Activated CD4-positive, alpha-beta T cell treated with anti-CD3 and anti-CD28 coated beads, Interleukin-2, amount 10 ng/mL, durations not matched to agents 24 days and 14 days (primary cell): ENCODE results near the gene APBA2. TPM values are rescaled to one million over a fixed set of nuclear protein-coding genes. Genes with fewer than 3 reads are reported as not detected.

Experiments used
- DNase-seq: peaks from one replicate; pipeline ENCODE4 v3.0.0; 2022
- H3K27ac Mint-ChIP-seq: one replicate; pipeline ENCODE4 v1.8.0; 2022; ENCODE audit warnings: mild to moderate bottlenecking, mixed read lengths
- H3K27me3 Mint-ChIP-seq: one replicate; pipeline ENCODE4 v1.8.0; 2022; ENCODE audit warnings: mixed read lengths
- H3K36me3 Mint-ChIP-seq: one replicate; pipeline ENCODE4 v1.8.0; 2022; ENCODE audit warnings: low read depth, mild to moderate bottlenecking, mixed read lengths
- H3K4me1 Mint-ChIP-seq: one replicate; pipeline ENCODE4 v1.8.0; 2021; ENCODE audit warnings: mixed read lengths
- H3K4me3 Mint-ChIP-seq: one replicate; pipeline ENCODE4 v1.8.0; 2022; ENCODE audit warnings: mild to moderate bottlenecking, moderate library complexity, mixed read lengths
- H3K9me3 Mint-ChIP-seq: one replicate; pipeline ENCODE4 v1.8.0; 2021; ENCODE audit warnings: mixed read lengths
- intact Hi-C: fragments of 100-400 bp; cut with micrococcal nuclease; formaldehyde crosslinking; loops from one replicate; pipeline ENCODE4 v1.15.1; 2023
- total RNA-seq: library from RNA; stranded (reverse); gene quantifications from 2 replicates; pipeline ENCODE4 v1.2.3, GENCODE V29; 2022

APBA2 gene
- total RNA-seq, 1 donor from 2014 or later, result 1.9 TPM

DNA sequence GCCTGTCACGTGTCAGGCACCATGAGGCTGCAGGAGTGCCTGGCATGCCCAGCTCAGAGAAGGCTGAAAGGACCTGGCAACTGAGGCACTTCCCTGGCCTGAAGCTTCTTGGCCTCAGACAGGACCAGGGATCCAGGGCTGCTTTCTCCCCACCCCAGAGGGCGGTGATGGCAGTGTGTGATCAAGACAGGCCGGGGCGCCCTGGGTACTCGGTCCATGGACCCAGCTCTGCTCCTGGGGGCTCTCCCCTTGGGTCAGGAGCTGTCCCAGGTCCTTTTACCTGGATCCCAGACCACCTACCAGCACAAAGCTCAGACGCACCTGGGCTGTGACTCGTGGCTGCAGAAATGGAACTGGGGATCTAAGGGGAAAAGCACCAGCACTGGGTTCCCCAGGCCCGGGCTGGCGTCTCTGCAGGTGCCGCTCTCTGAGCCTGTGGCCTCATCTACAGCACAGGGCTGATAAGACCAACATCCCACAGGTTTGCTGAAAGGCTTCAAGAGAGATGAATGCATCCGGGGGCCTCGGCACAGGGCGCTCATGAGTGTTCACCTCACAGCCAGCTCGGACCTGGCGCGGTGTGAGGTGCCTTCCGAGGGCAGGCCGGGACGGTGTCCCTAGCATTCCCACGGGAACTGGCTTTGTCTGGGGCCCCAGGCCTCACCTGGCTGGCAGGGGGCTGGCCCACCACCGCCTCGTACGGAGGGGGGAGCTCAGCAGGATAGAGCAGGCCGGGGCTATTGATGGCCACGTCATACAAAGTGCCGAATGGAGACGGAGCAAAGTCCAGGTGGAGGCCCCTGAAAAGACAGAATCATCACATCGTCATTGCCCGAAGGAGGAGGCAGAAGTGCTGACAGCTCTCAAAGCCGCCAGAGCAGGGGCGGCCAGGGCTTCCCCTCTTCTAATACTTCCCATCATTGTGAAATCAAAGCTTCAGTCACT is 250.2 kb downstream of the APBA2 start:
- intact Hi-C loops, result no loop called here
- Mint-ChIP-seq H3K4me3 (no peak overlapping the region), H3K36me3 (no peaks in the 10 kb centered on the region), H3K27ac (no peak overlapping the region), H3K27me3 (peaks cover 16% of the 10 kb centered on the region), H3K4me1 (peaks cover 5% of the 10 kb centered on the region), H3K9me3 (no peaks in the 10 kb centered on the region)
- no peak for DNase-seq

DNA sequence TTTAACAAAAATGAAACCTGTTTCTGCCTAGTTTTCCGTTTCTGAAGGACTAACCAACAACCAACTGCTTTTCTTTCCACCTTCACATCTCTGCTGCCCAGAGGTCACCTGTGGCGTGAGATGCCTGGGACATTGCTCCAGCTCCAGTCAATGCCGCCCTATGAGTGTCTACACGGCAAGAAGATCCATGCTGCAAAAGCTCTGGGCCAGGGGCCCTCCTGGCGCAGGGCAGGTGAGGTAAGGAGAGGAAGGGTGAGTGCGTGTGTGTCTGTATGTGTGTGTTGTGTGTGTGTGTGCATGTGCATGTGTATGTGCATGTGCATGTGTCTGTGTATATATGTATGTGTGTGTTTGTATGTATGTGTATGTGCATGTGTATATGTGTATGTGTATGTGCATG is 252.5 kb downstream of the APBA2 start:
- DNase-seq, result no peak
- Mint-ChIP-seq H3K4me1 (peaks cover 5% of the 10 kb centered on the region), H3K9me3 (no peaks in the 10 kb centered on the region), H3K27ac (no peak overlapping the region), H3K27me3 (peaks cover 17% of the 10 kb centered on the region), H3K4me3 (no peak overlapping the region), H3K36me3 (no peaks in the 10 kb centered on the region)
- intact Hi-C loops, result no loop called here

DNA sequence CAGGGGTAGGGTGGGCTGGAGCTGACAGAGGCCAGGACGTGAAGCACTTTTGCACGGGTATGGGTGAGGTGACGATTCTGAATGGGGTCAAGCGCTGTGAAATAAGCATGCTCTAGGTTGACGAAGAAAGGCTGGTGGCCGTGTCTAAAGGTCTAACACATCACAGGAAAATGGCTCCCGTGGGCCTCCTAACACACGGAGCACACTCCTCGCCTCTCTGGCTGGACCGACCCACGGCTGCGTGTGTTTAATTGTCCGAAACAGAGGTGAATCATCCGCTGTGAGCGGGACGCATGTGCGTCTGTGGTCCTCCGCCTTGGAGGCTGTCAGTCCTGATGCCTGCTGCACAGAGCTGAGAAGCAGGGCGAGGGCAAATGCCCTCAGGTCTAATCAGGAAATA is 253.3 kb downstream of the APBA2 start:
- H3K27ac Mint-ChIP-seq, result no peak overlapping the region
- peaks cover 20% of the 10 kb centered on the region for H3K27me3 Mint-ChIP-seq
- no peak overlapping the region for H3K4me3 Mint-ChIP-seq
- no peak for DNase-seq
- H3K4me1 Mint-ChIP-seq, result peaks cover 5% of the 10 kb centered on the region
- intact Hi-C loops, result no loop called here
- H3K9me3 Mint-ChIP-seq, result no peaks in the 10 kb centered on the region
- H3K36me3 Mint-ChIP-seq, result no peaks in the 10 kb centered on the region

DNA sequence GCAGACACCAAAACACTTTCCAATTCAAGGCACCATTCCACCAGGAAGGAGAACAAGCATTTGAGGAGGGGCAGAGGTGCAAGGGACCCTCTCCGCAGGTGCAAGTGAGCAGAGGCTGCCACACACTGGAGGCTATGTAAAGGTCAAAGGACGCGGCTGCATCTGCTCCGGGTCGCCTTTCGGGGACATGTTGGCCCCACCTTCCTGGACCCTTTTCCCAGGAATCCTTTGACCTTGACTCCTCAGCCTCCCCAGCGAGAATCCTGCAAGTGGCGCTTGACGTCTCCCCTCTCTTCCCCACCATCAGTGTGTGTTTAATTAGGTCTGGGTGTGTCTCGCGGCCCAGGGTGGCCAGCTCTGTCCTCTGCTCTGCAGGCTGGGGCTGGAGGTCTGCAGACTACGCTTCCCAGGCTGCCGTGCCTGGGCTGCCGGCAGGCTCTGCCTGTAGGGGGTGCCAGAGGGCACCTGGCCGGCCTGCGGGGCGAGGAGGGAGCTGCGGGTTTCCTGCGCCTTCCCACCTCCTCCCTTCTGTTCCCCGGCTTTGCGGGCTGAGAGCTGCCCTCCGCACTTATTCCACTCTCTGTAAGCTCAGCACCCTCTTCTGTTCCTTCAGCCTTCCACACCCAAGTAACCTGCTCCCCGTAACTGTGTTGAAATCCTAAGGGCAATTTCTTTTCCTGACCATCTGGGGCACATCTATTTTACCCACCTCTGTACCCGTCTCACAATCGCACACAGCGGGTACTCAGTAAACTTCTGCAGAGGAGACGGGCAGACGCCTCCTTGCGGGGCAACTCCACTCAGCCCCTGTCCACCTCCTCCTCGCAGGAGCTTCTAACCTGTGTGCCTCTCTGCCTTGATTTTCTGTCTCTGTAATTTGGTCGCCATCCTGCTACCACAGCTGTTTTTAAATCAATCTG is 254.0 kb downstream of the APBA2 start:
- Mint-ChIP-seq H3K27me3 (peaks cover 20% of the 10 kb centered on the region), H3K4me3 (no peak overlapping the region), H3K36me3 (no peaks in the 10 kb centered on the region), H3K9me3 (no peaks in the 10 kb centered on the region), H3K4me1 (peaks cover 5% of the 10 kb centered on the region), H3K27ac (no peak overlapping the region)
- intact Hi-C loops, result no loop called here
- peak; percentile 88 for DNase-seq

DNA sequence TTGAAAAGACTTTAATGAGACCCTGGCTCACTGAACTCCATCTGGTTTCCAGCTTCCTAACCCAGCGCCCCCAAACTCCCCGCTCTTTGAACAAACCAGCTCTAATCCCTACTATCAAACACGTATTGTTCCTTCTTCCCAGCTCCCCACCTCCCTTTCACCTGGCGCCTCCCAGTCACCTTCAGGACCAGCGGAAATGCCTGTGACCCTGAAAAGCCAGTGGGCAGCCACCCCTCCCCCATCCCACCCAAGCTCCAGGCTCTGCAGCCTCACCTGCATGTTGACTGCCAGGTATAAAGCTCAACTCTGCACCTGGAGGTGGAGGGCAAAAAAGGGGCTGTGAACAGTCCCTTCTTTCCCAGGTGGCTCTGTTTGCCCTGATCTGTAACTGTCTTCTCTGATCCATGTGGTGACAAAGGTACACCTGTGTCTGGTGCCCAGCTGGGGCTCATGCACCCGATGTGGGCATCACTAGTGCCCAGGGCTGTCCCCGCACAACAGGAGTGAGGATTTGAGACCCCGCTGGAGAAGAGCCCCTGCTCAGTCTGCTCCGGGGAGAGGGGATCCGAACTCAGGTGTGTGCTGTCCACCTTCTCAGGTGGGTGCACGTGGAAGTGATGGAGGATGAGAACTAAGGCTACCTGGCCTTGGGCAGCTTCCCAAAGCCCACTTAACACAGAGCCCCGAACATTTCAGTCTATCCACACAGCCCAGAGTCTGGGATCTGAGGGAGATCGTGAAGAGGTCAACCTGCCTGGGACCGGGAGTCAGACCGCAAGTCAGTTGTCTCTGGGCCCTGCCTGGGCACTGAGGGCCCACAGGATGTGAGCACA is 254.9 kb downstream of the APBA2 start:
- peaks cover 5% of the 10 kb centered on the region for H3K4me1 Mint-ChIP-seq
- intact Hi-C loops, result no loop called here
- H3K9me3 Mint-ChIP-seq, result no peaks in the 10 kb centered on the region
- H3K36me3 Mint-ChIP-seq, result no peaks in the 10 kb centered on the region
- DNase-seq, result no peak
- no peak overlapping the region for H3K4me3 Mint-ChIP-seq
- no peak overlapping the region for H3K27ac Mint-ChIP-seq
- peaks cover 20% of the 10 kb centered on the region for H3K27me3 Mint-ChIP-seq

DNA sequence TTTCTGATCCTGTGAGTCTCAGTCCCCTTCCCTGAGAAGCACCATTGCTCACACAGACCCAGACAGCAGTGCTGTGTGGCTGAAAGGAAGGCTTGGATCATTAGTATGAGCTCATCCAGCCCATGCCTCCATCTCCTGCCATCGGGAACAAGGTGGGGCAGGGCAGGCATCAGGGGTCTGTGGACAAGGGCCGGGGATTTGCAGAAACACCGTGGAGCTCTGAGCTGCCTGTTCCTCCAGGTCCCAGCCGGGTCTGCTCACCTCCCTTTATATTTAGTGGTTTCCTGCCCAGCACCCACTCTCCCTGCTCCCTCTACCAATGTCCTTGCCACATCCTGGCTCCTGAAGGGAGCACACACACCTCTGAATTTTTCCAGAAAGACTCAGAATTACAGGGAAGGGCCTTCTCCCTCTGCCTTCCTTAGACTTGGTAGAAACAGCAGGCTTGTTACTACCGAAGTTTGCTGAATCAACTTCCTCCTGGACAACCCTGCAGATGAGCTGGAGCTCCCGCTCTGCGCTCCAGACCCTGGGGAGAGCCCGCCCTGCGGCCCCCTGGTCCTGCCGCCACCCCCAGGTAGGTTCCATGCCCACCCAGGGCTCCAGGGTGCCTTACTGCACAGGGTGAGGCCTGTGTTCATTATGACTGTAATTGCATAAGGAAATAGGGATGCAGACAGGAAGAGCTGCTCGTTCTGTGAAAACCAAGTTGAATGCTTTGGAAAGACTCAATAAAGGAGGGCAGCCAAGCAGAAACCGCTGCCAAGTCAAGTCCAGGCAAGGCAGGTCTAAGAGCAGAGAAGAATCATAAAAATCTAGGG is 255.7 kb downstream of the APBA2 start:
- peaks cover 20% of the 10 kb centered on the region for H3K27me3 Mint-ChIP-seq
- no peak for DNase-seq
- H3K27ac Mint-ChIP-seq, result no peak overlapping the region
- no peaks in the 10 kb centered on the region for H3K9me3 Mint-ChIP-seq
- intact Hi-C loops, result no loop called here
- no peak overlapping the region for H3K4me3 Mint-ChIP-seq
- H3K36me3 Mint-ChIP-seq, result no peaks in the 10 kb centered on the region
- peaks cover 5% of the 10 kb centered on the region for H3K4me1 Mint-ChIP-seq

DNA sequence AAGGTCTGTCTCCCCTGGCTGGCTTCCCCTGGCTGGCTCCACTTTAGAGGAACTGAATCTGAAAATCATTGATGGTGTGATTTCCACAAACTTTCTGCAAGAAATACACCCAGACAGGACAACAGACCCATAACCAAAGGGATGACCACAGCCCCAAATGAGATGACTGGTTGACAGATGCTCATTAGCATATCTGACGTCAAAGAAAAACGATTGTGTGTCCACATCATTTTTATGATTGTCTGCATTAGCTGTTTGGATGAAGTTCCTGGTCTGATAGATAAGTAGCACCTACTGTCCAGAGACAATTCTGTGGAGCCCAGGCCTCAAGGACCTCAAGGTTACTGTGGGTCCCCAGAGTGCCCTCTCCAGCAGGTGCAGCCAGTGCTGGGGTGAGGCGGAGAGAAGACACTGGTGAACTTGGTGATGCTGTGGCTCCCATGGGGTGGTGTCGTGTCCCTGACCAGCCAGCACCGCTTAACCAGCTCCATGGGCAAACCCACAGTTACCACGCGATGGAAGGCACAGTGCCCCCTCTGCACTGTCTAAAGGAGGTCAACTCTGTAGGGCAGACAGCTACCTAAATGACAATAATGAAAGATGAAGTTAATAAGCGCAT is 256.5 kb downstream of the APBA2 start:
- Mint-ChIP-seq H3K27me3 (peaks cover 20% of the 10 kb centered on the region), H3K4me1 (peaks cover 5% of the 10 kb centered on the region), H3K9me3 (no peaks in the 10 kb centered on the region), H3K4me3 (no peak overlapping the region), H3K36me3 (no peaks in the 10 kb centered on the region), H3K27ac (no peak overlapping the region)
- no peak for DNase-seq
- intact Hi-C loops, result no loop called here

DNA sequence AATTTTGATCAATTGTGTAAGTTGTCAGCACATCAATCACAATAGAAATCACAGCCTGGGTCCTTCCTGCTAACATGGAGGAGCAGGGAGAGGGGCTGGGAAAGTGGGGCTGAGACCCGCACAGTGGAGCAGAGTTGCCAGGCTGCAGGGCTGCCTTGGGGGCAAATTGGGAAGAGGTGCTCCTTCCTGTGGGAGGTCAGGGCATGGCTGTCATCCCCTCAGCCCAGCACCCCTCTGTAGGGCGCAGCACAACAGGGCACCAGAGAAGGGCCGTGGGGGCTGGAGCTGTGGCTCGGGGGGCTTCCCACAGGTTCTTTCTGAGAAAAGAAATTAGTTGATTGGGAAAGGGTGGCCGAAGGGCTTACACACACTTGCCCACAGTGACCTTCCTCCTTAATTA is 257.5 kb downstream of the APBA2 start:
- DNase-seq, result no peak
- Mint-ChIP-seq H3K4me3 (no peak overlapping the region), H3K9me3 (no peaks in the 10 kb centered on the region), H3K27me3 (peaks cover 20% of the 10 kb centered on the region), H3K4me1 (peaks cover 5% of the 10 kb centered on the region), H3K36me3 (no peaks in the 10 kb centered on the region), H3K27ac (no peak overlapping the region)
- intact Hi-C loops, result no loop called here

DNA sequence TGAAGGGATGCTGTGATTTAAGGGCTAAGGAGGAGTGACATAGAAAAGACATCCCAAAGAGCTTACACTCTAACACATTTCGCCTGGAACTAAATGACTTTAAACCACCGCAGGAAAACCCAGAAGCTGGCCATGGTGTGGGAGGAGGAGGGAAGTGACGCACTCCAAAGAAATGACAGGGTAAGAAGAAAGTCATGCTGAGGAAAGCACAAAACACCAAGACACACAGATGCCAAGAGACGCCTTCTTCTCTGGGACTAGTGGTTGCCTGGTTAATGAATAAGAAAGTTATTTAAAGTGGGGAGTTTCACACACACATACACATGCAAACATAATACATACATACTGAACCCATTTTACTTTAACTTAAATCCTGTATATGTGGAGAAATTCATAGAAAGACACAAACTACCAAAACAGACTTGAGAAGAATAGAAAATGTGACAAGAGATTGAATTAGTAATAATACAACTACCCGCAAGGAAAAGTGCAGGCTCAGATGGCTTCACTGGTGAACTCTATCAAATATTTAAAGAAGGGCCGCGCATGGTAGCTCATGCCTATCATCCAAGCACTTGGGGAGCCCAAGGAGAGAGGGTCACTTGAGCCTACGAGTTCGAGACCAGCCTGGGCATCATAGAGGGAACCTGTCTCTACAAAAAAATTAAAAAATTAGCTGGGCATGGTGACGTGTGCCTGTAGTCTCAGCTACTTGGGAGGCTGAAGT is 258.3 kb downstream of the APBA2 start:
- intact Hi-C loops, result no loop called here
- peaks cover 15% of the 10 kb centered on the region for H3K27me3 Mint-ChIP-seq

DNA sequence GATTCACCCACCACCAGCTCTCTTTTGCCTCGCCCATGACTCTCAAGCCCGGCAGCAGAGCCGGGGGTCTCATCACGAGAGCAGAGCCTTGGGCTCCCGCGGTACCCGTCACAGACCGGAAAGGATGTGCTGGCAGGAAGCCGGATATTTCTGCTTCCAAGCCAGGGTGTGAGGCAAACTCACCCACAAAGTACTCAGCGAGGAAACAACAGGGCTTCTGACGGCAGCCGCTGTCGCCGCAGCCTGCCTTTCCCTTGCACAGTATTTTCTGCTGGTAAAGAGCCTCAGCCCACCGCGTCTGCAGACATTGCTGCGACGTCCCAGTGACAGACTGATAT is 263.9 kb downstream of the APBA2 start:
- H3K36me3 Mint-ChIP-seq, result no peaks in the 10 kb centered on the region
- H3K27me3 Mint-ChIP-seq, result no peaks in the 10 kb centered on the region
- H3K4me3 Mint-ChIP-seq, result no peak overlapping the region
- H3K4me1 Mint-ChIP-seq, result no peaks in the 10 kb centered on the region
- DNase-seq, result no peak
- no peak overlapping the region for H3K27ac Mint-ChIP-seq
- intact Hi-C loops, result no loop called here
- no peaks in the 10 kb centered on the region for H3K9me3 Mint-ChIP-seq

More for the DNA sequence above, 258.3 kb downstream of the APBA2 start:
- Mint-ChIP-seq H3K4me3 (no peak overlapping the region), H3K36me3 (no peaks in the 10 kb centered on the region), H3K4me1 (peaks cover 5% of the 10 kb centered on the region), H3K9me3 (no peaks in the 10 kb centered on the region), H3K27ac (no peak overlapping the region)
- no peak for DNase-seq

DNA sequence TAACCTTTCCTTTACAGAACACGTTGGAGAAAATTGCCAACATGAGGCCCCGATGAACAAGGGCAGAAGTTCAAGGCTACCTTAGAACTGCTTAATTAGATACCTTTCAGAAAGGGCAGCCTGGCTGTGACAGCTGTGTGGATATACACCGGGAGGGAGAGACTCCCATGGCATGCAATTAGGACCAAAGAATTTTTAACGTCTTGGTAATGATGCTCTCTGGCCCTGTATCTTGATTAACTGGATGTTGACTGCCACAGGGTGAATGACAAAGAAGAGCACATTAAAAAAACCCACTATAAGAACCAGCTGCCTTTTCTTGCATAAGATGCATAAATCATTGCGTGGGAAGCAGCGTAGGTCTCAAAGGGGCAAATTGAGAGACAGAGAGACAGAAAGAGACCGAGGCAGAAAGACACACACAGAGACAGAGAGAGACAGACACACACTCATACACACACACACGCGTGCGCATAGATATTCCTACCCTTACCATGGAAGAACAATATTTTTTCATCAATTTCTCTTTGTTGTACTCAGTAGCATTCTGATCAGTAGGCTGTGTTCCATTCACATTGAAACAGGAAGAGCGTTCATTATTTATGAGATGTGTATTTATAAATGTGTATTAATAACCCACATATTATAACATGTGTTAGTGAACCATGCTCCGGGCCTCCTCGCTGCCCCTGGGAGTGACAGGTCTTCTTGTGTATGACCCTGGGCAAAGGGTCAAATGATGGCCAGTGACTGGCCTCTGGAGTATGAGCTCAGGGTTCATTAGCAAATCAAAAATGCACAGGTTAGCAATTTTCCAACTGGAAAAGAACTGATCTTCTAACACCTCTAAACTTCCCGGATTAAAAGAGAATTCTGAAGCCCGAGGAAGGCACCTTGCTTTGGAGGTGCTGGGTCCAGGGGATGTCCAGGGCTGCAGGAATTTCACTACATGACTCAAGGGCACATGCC is 265.0 kb downstream of the APBA2 start:
- Mint-ChIP-seq H3K27me3 (no peaks in the 10 kb centered on the region), H3K27ac (no peak overlapping the region), H3K9me3 (no peaks in the 10 kb centered on the region), H3K36me3 (no peaks in the 10 kb centered on the region), H3K4me3 (no peak overlapping the region), H3K4me1 (no peaks in the 10 kb centered on the region)
- intact Hi-C loops, result no loop called here
- no peak for DNase-seq
